CD8-positive, alpha-beta memory T cell (primary cell): ENCODE measurements around the gene CELF2. TPM values are rescaled to one million over a fixed set of nuclear protein-coding genes. Genes with fewer than 3 reads are reported as not detected.
A peak's percentile ranks its signal among the peaks of the same experiment; 100 is the strongest.

ENCODE experiments used
- CTCF ChIA-PET: fragments of 350-600 bp; sonication (Branson Sonifier 250); formaldehyde crosslinking; loops from one replicate; lab custom pipeline; 2021; ENCODE audit warnings: antibody characterized with exemption; lab: Charles Lee
- POLR2A ChIA-PET: fragments of 350-600 bp; sonication (Branson Sonifier 250); formaldehyde crosslinking; loops from one replicate; lab custom pipeline; 2021; ENCODE audit warnings: antibody characterized with exemption; lab: Charles Lee
- DNase-seq, 5 donors: peaks; one replicate each; pipeline versions ENCODE4 v3.0.0 to v3.0.0-alpha.2; 2020 to 2022; ENCODE audit warnings: mixed read lengths in 1 of 5
- H3K27ac ChIP-seq: one replicate; pipeline ENCODE4 v1.7.0; 2013; ENCODE audit warnings: low read depth, mild to moderate bottlenecking, low read length, moderate library complexity
- H3K27me3 ChIP-seq: 2 replicates; pipeline ENCODE4 v1.7.0; 2013; ENCODE audit warnings: low read length, mild to moderate bottlenecking; ENCODE audit not compliant: insufficient read depth, poor library complexity, severe bottlenecking
- H3K36me3 ChIP-seq: 2 replicates; pipeline ENCODE4 v1.7.0; 2013; ENCODE audit warnings: mild to moderate bottlenecking, low read length, moderate library complexity; ENCODE audit not compliant: insufficient read depth
- H3K4me1 ChIP-seq: 2 replicates; pipeline ENCODE4 v1.7.0; 2013; ENCODE audit warnings: mild to moderate bottlenecking, low read length, moderate library complexity; ENCODE audit not compliant: insufficient read depth
- H3K4me3 ChIP-seq: 2 replicates; pipeline ENCODE4 v1.7.0; 2013; ENCODE audit warnings: mild to moderate bottlenecking, low read length
- H3K9me3 ChIP-seq: 2 replicates; pipeline ENCODE4 v1.7.0; 2013; ENCODE audit warnings: mild to moderate bottlenecking, low read length
- H3K27ac Mint-ChIP-seq, 8 donors: one replicate each; pipeline ENCODE4 v1.8.0; 2020 to 2021; ENCODE audit warnings: mixed read lengths in 8 of 8, mild to moderate bottlenecking in 6 of 8, inconsistent platforms in 3 of 8, moderate library complexity in 3 of 8
- H3K27me3 Mint-ChIP-seq, 2 donors: one replicate each; pipeline ENCODE4 v1.8.0; 2020 to 2021; ENCODE audit warnings: mixed read lengths in 2 of 2, mild to moderate bottlenecking in 1 of 2, moderate library complexity in 1 of 2
- H3K36me3 Mint-ChIP-seq, 3 donors: one replicate each; pipeline ENCODE4 v1.8.0; 2020 to 2021; ENCODE audit warnings: mixed read lengths in 3 of 3, inconsistent platforms in 1 of 3, mild to moderate bottlenecking in 1 of 3
- H3K4me1 Mint-ChIP-seq, 3 donors: one replicate each; pipeline ENCODE4 v1.8.0; 2020 to 2021; ENCODE audit warnings: mixed read lengths in 3 of 3, inconsistent platforms in 1 of 3, mild to moderate bottlenecking in 1 of 3
- H3K4me3 Mint-ChIP-seq, 7 donors: one replicate each; pipeline ENCODE4 v1.8.0; 2020 to 2021; ENCODE audit warnings: mixed read lengths in 7 of 7, mild to moderate bottlenecking in 6 of 7, moderate library complexity in 4 of 7, inconsistent platforms in 2 of 7
- H3K9me3 Mint-ChIP-seq, 5 donors: one replicate each; pipeline ENCODE4 v1.8.0; 2020 to 2022; ENCODE audit warnings: mixed read lengths in 5 of 5, mild to moderate bottlenecking in 3 of 5, moderate library complexity in 2 of 5, inconsistent platforms in 1 of 5
- polyA plus RNA-seq: library from polyadenylated mRNA; unstranded; fragments of 300-500 nt; fragmentation: Illumina TruSeq; gene quantifications from one replicate; pipeline ENCODE4 v1.2.3, GENCODE V29; 2021
- total RNA-seq, 2 experiments: library from RNA; stranded (reverse); gene quantifications; one replicate each; pipeline ENCODE4 v1.2.3, GENCODE V29; 2021

CELF2 gene
- total and polyA plus RNA-seq, 3 experiments from 2014 or later = 154 to 166 (median 155) TPM

- Histone ChIP-seq H3K4me1 (peaks cover 9% of the 10 kb centered on the region), H3K4me3 (no peak overlapping the region), H3K36me3 (no peaks in the 10 kb centered on the region), H3K27ac (no peak overlapping the region), H3K27me3 (no peaks in the 10 kb centered on the region), H3K9me3 (no peaks in the 10 kb centered on the region)
- DNase-seq = no peak
- Mint-ChIP-seq H3K4me1 (peaks cover 11 to 27% (median 13%) of the 10 kb centered on the region in 3 donors), H3K36me3 (no peaks in the 10 kb centered on the region), H3K4me3 (no peak overlapping the region), H3K27ac (no peak overlapping the region), H3K27me3 (no peaks in the 10 kb centered on the region), H3K9me3 (no peaks in the 10 kb centered on the region)
- CTCF ChIA-PET = interaction anchor here (1.1 to 4.1 kb wide), 6 partner anchors 14 to 100 kb away, joined by 3 to 30 read pairs (median 4); no protein-coding TSS in a partner anchor
- POLR2A ChIA-PET = no interaction called here
Measured at GRCh38 chr10:11111490-11111889, 93.8 kb downstream of the CELF2 start.

GRCh38 chr10:11112718-11113117, 95.0 kb downstream of the CELF2 start:
- Mint-ChIP-seq H3K4me1 (peaks cover 11 to 27% (median 14%) of the 10 kb centered on the region in 3 donors), H3K9me3 (no peaks in the 10 kb centered on the region), H3K4me3 (no peak overlapping the region), H3K27me3 (no peaks in the 10 kb centered on the region), H3K27ac (no peak overlapping the region), H3K36me3 (no peaks in the 10 kb centered on the region)
- ChIA-PET POLR2A (interaction anchor here (0.7 to 1.2 kb wide), 3 partner anchors 37 to 120 kb away, joined by 3 to 6 read pairs (median 3); no protein-coding TSS in a partner anchor), CTCF (interaction anchor here (1.0 to 4.1 kb wide), 15 partner anchors 10 to 645 kb away, joined by 3 to 30 read pairs (median 5); no protein-coding TSS in a partner anchor)
- H3K36me3 ChIP-seq = no peaks in the 10 kb centered on the region
- H3K27ac ChIP-seq = no peak overlapping the region
- H3K4me1 ChIP-seq = peaks cover 9% of the 10 kb centered on the region
- no peaks in the 10 kb centered on the region for H3K27me3 ChIP-seq
- no peak overlapping the region for H3K4me3 ChIP-seq
- no peaks in the 10 kb centered on the region for H3K9me3 ChIP-seq
- DNase-seq = no peak

- no peaks in the 10 kb centered on the region for H3K9me3 ChIP-seq
- Mint-ChIP-seq H3K4me1 (peaks cover 11 to 27% (median 14%) of the 10 kb centered on the region in 3 donors), H3K27ac (peak overlapping the region in 7 of 8 donors; percentile 49 to 96 (median 74)), H3K36me3 (no peaks in the 10 kb centered on the region), H3K4me3 (peak overlapping the region in 4 of 7 donors; percentile 10 to 66 (median 24)), H3K27me3 (no peaks in the 10 kb centered on the region), H3K9me3 (no peaks in the 10 kb centered on the region)
- no peaks in the 10 kb centered on the region for H3K27me3 ChIP-seq
- peak in 3 of 5 donors; percentile 52 to 56 (median 55) for DNase-seq
- H3K36me3 ChIP-seq = no peaks in the 10 kb centered on the region
- no peak overlapping the region for H3K27ac ChIP-seq
- POLR2A ChIA-PET = interaction anchor here (0.6 to 1.2 kb wide), 4 partner anchors 37 to 1224 kb away, joined by 3 to 4 read pairs (median 3); no protein-coding TSS in a partner anchor
- CTCF ChIA-PET = interaction anchor here (0.9 to 4.1 kb wide), 21 partner anchors 8 to 645 kb away, joined by 3 to 30 read pairs (median 5); no protein-coding TSS in a partner anchor
- no peak overlapping the region for H3K4me3 ChIP-seq
- peaks cover 9% of the 10 kb centered on the region for H3K4me1 ChIP-seq
Measured at GRCh38 chr10:11113156-11113555, 95.5 kb downstream of the CELF2 start.

- Mint-ChIP-seq H3K27me3 (no peaks in the 10 kb centered on the region), H3K9me3 (no peaks in the 10 kb centered on the region), H3K4me1 (peaks cover 11 to 27% (median 14%) of the 10 kb centered on the region in 3 donors), H3K27ac (peak overlapping the region in 3 of 8 donors; percentile 21 to 80 (median 37)), H3K4me3 (no peak overlapping the region), H3K36me3 (no peaks in the 10 kb centered on the region)
- H3K9me3 ChIP-seq = no peaks in the 10 kb centered on the region
- CTCF ChIA-PET = interaction anchor here (0.9 to 4.1 kb wide), 17 partner anchors 8 to 157 kb away, joined by 3 to 30 read pairs (median 6); no protein-coding TSS in a partner anchor
- DNase-seq = no peak
- no peaks in the 10 kb centered on the region for H3K27me3 ChIP-seq
- POLR2A ChIA-PET = interaction anchor here (1.2 kb wide), 1 partner anchor 52 kb away, joined by 4 read pairs; no protein-coding TSS in a partner anchor
- peaks cover 9% of the 10 kb centered on the region for H3K4me1 ChIP-seq
- no peak overlapping the region for H3K4me3 ChIP-seq
- no peak overlapping the region for H3K27ac ChIP-seq
- no peaks in the 10 kb centered on the region for H3K36me3 ChIP-seq
Measured at GRCh38 chr10:11114269-11114668, 96.6 kb downstream of the CELF2 start.

GRCh38 chr10:11115337-11115736, 97.7 kb downstream of the CELF2 start:
- H3K4me3 ChIP-seq = no peak overlapping the region
- Mint-ChIP-seq H3K27me3 (no peaks in the 10 kb centered on the region), H3K9me3 (no peaks in the 10 kb centered on the region), H3K4me3 (no peak overlapping the region), H3K27ac (no peak overlapping the region), H3K4me1 (peaks cover 11 to 27% (median 14%) of the 10 kb centered on the region in 3 donors), H3K36me3 (no peaks in the 10 kb centered on the region)
- POLR2A ChIA-PET = interaction anchor here (0.7 kb wide), 1 partner anchor 30 kb away, joined by 3 read pairs; no protein-coding TSS in a partner anchor
- no peaks in the 10 kb centered on the region for H3K27me3 ChIP-seq
- CTCF ChIA-PET = interaction anchor here (1.1 to 2.6 kb wide), 5 partner anchors 22 to 642 kb away, joined by 3 to 14 read pairs (median 4); no protein-coding TSS in a partner anchor
- no peaks in the 10 kb centered on the region for H3K9me3 ChIP-seq
- DNase-seq = no peak
- no peak overlapping the region for H3K27ac ChIP-seq
- no peaks in the 10 kb centered on the region for H3K36me3 ChIP-seq
- H3K4me1 ChIP-seq = peaks cover 9% of the 10 kb centered on the region

- DNase-seq = no peak
- no peak overlapping the region for H3K27ac ChIP-seq
- no peaks in the 10 kb centered on the region for H3K27me3 ChIP-seq
- Mint-ChIP-seq H3K27me3 (no peaks in the 10 kb centered on the region), H3K9me3 (no peaks in the 10 kb centered on the region), H3K4me3 (no peak overlapping the region), H3K36me3 (no peaks in the 10 kb centered on the region), H3K27ac (peak overlapping the region in 1 of 8 donors; percentile 14), H3K4me1 (peaks cover 11 to 27% (median 14%) of the 10 kb centered on the region in 3 donors)
- H3K4me1 ChIP-seq = peaks cover 9% of the 10 kb centered on the region
- no peaks in the 10 kb centered on the region for H3K9me3 ChIP-seq
- POLR2A ChIA-PET = no interaction called here
- H3K4me3 ChIP-seq = no peak overlapping the region
- no peaks in the 10 kb centered on the region for H3K36me3 ChIP-seq
- CTCF ChIA-PET = no interaction called here
Measured at GRCh38 chr10:11116361-11116760, 98.7 kb downstream of the CELF2 start.

GRCh38 chr10:11116817-11117216, 99.1 kb downstream of the CELF2 start:
- H3K4me3 Mint-ChIP-seq = no peak overlapping the region
- peak overlapping the region in 1 of 8 donors; percentile 14 for H3K27ac Mint-ChIP-seq
- Histone ChIP-seq H3K36me3 (no peaks in the 10 kb centered on the region), H3K4me3 (no peak overlapping the region), H3K27ac (no peak overlapping the region), H3K9me3 (no peaks in the 10 kb centered on the region), H3K27me3 (no peaks in the 10 kb centered on the region), H3K4me1 (peaks cover 9% of the 10 kb centered on the region)
- H3K27me3 Mint-ChIP-seq = no peaks in the 10 kb centered on the region
- peaks cover 14 to 27% (median 15%) of the 10 kb centered on the region in 3 donors for H3K4me1 Mint-ChIP-seq
- no peaks in the 10 kb centered on the region for H3K36me3 Mint-ChIP-seq
- H3K9me3 Mint-ChIP-seq = no peaks in the 10 kb centered on the region
- ChIA-PET POLR2A (no interaction called here), CTCF (no interaction called here)
- no peak for DNase-seq

- peaks cover 4% of the 10 kb centered on the region for H3K4me1 ChIP-seq
- H3K4me3 Mint-ChIP-seq = no peak overlapping the region
- no peak overlapping the region for H3K27ac ChIP-seq
- ChIA-PET POLR2A (no interaction called here), CTCF (interaction anchor here (0.6 to 0.7 kb wide), 2 partner anchors 27 to 365 kb away, joined by 3 read pairs; no protein-coding TSS in a partner anchor)
- H3K27me3 Mint-ChIP-seq = no peaks in the 10 kb centered on the region
- no peaks in the 10 kb centered on the region for H3K36me3 ChIP-seq
- H3K4me3 ChIP-seq = no peak overlapping the region
- no peak for DNase-seq
- no peak overlapping the region for H3K27ac Mint-ChIP-seq
- H3K9me3 Mint-ChIP-seq = peaks cover under 1 to 3% (median 2%) of the 10 kb centered on the region in 5 donors
- no peaks in the 10 kb centered on the region for H3K27me3 ChIP-seq
- H3K36me3 Mint-ChIP-seq = peaks cover 0 to 3% (median under 1%) of the 10 kb centered on the region in 3 donors
- H3K9me3 ChIP-seq = no peaks in the 10 kb centered on the region
- peaks cover 6 to 20% (median 8%) of the 10 kb centered on the region in 3 donors for H3K4me1 Mint-ChIP-seq
Measured at GRCh38 chr10:11118686-11119085, 101.0 kb downstream of the CELF2 start.
